Measurements from ENCODE around the gene CGB7. TPM values are rescaled to one million over a fixed set of nuclear protein-coding genes. Genes with fewer than 3 reads are reported as not detected.

CGB7 gene
- total and polyA plus RNA-seq, 10 donors, result 0.03 to 0.06 TPM; not detected in 8

DNA sequence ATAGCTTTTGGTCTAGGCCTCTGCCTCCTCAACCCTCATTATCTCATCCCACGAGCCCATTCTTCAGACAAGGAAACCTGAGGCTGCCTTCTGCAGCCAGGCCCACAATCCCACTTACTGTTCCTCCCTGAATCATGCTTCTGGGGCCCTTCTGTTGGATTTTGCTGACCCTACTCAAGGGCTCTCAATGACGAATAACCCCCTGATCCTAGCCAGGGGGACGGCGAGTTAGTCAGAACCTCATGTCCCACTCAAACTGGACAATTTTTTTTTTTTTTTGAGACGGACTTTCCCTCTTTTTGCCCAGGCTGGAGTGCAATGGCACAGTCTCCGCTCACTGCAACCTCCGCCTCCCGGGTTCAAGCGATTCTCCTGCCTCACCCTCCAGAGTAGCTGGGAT lies 35.4 kb downstream of the CGB7 start:
- Histone ChIP-seq H3K36me3 (no peaks in the 10 kb centered on the region), H3K27ac (no peak overlapping the region), H3K4me1 (peaks cover 4 to 32% (median 25%) of the 10 kb centered on the region in 6 donors), H3K27me3 (replicated peaks in 1 of 7) (peaks cover 0 to 34% (median 7%) of the 10 kb centered on the region in 7 donors), H3K4me3 (no peak overlapping the region), H3K9me3 (no peaks in the 10 kb centered on the region)
- intact Hi-C loops (cut with DNase I; ENCODE audit: low total_unique reads), result no loop called here
- TF ChIP-seq CTCF (IDR thresholded peaks at IDR 0.05 in 8 of 11, conservative IDR thresholded peaks at IDR 0.05 in 3 of 11) (no peak), POLR2AphosphoS5 (IDR thresholded peaks at IDR 0.05) (no peak)
- 88 to 90% (median 89%) methylated on average over 9 of the region's 9 CpGs for WGBS, 5 donors
- no peak for DNase-seq

DNA sequence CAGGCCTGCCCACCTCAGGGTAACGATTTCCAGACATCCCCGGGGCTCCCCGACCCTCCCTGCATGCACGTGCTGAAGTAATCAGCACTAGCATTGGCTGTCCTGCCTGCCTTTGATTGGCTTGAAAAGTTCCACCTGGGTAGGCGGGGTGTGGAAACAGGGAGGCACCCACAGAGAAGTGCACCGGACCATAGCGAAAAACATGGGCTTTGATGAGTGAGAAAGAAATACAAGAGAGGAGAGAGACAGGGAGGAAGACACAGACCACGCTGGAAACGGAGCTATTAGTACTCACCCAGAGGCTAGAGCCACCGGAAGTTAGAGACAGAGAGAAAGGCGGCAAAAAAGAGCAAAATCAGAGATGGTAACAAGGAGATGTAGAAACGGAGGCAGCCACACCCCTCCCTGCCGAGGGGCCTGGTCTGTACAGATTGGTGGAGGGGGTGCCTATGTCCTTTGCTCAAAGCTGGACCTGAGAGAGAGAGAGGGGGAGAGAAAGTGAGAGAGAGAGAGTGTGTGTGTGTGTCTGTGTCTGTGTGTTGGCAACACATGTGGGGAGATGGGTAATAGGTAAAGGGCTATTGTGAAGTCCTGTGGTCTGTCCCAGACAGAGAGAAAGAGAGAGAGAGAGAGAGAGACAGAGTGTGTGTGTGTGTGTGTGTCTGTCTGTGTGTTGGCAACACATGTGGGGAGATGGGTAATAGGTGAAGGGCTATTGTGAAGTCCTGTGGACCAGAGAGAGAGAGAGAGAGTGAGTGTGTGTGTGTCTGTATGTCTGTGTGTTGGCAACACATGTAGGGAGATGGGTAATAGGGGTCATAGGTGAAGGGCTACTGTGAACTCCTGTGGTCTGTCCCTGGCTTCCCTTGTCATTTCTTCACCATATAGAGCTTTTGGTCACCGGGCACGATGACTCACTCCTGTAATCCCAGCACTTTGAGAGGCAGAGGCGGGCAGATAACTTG lies 36.3 kb downstream of the CGB7 start:
- 35 to 45% (median 40%) methylated on average over 16 of the region's 16 CpGs for WGBS, 5 donors
- no peak for DNase-seq
- intact Hi-C loops (cut with DNase I; ENCODE audit: low total_unique reads), result no loop called here

GRCh38 chr19:49020342-49020741 lies 37.2 kb downstream of the CGB7 start:
- 75 to 91% (median 88%) methylated on average over 11 of the region's 11 CpGs for WGBS, 5 donors
- Histone ChIP-seq H3K4me1 (peaks cover 4 to 32% (median 25%) of the 10 kb centered on the region in 6 donors), H3K4me3 (no peak overlapping the region), H3K27me3 (replicated peaks in 1 of 7) (peaks cover 0 to 34% (median 7%) of the 10 kb centered on the region in 7 donors), H3K36me3 (peaks cover 0 to 11% (median 10%) of the 10 kb centered on the region in 6 donors), H3K27ac (no peak overlapping the region), H3K9me3 (no peaks in the 10 kb centered on the region)
- intact Hi-C loops (cut with DNase I; ENCODE audit: low total_unique reads), result no loop called here
- no peak for DNase-seq
- TF ChIP-seq POLR2A (IDR thresholded peaks at IDR 0.05) (no peak), POLR2AphosphoS5 (IDR thresholded peaks at IDR 0.05) (no peak), CTCF (IDR thresholded peaks at IDR 0.05 in 8 of 11, conservative IDR thresholded peaks at IDR 0.05 in 3 of 11) (no peak)

More for the DNA sequence above, 36.3 kb downstream of the CGB7 start:
- peaks cover 0 to 34% (median 7%) of the 10 kb centered on the region in 7 donors for H3K27me3 ChIP-seq (replicated peaks in 1 of 7)
- no peak overlapping the region for H3K4me3 ChIP-seq
- H3K9me3 ChIP-seq, result no peaks in the 10 kb centered on the region
- TF ChIP-seq POLR2AphosphoS5 (IDR thresholded peaks at IDR 0.05) (no peak), CTCF (IDR thresholded peaks at IDR 0.05 in 8 of 11, conservative IDR thresholded peaks at IDR 0.05 in 3 of 11) (no peak)
- no peak overlapping the region for H3K27ac ChIP-seq
- H3K4me1 ChIP-seq, result peaks cover 4 to 32% (median 25%) of the 10 kb centered on the region in 6 donors
- H3K36me3 ChIP-seq, result peaks cover 0 to 3% (median 1%) of the 10 kb centered on the region in 6 donors
